ENCODE results near the gene TEKT2.

Gene TEKT2

GRCh38 chr1:36091698-36092097 lies 7.8 kb downstream of the TEKT2 start:
- TF ChIP-seq CTCF (conservative IDR thresholded peaks at IDR 0.05; ENCODE audit: low read length), result no peak
- H3K4me3 ChIP-seq (ENCODE audit: low read length), result no peak overlapping the region
- DNase-seq (ENCODE audit: low read depth), result no peak

- H3K4me3 ChIP-seq (ENCODE audit: low read length), result no peak overlapping the region
- no peak for DNase-seq (ENCODE audit: low read depth)
- no peak for TF ChIP-seq CTCF (conservative IDR thresholded peaks at IDR 0.05; ENCODE audit: low read length)
These were observed 8.4 kb downstream of the TEKT2 start for GRCh38 chr1:36092166-36092797.

GRCh38 chr1:36092798-36093185 lies 8.9 kb downstream of the TEKT2 start:
- DNase-seq (ENCODE audit: low read depth), result no peak
- no peak overlapping the region for H3K4me3 ChIP-seq (ENCODE audit: low read length)
- TF ChIP-seq CTCF (conservative IDR thresholded peaks at IDR 0.05; ENCODE audit: low read length), result no peak

GRCh38 chr1:36093226-36093625 lies 9.3 kb downstream of the TEKT2 start:
- H3K4me3 ChIP-seq (ENCODE audit: low read length), result no peak overlapping the region
- TF ChIP-seq CTCF (conservative IDR thresholded peaks at IDR 0.05; ENCODE audit: low read length), result no peak
- DNase-seq (ENCODE audit: low read depth), result no peak

- no peak overlapping the region for H3K4me3 ChIP-seq (ENCODE audit: low read length)
- no peak for DNase-seq (ENCODE audit: low read depth)
- TF ChIP-seq CTCF (conservative IDR thresholded peaks at IDR 0.05; ENCODE audit: low read length), result no peak
These were observed 10.0 kb downstream of the TEKT2 start for GRCh38 chr1:36093929-36094328.

GRCh38 chr1:36094621-36095061 lies 10.7 kb downstream of the TEKT2 start:
- peak; percentile 83 for DNase-seq (ENCODE audit: low read depth)
- TF ChIP-seq CTCF (conservative IDR thresholded peaks at IDR 0.05; ENCODE audit: low read length), result 0 out of 2 replicates have a peak, but pooled peaks have one; percentile 3
- H3K4me3 ChIP-seq (ENCODE audit: low read length), result no peak overlapping the region

- no peak for TF ChIP-seq CTCF (conservative IDR thresholded peaks at IDR 0.05; ENCODE audit: low read length)
- H3K4me3 ChIP-seq (ENCODE audit: low read length), result no peak overlapping the region
- no peak for DNase-seq (ENCODE audit: low read depth)
These were observed 12.0 kb downstream of the TEKT2 start for GRCh38 chr1:36095760-36096405.

Data from AG10803 (cell line).